NCI-H345 treated with DMSO at 0.1 percent for 48 hours (cell line): Measurements from ENCODE around the gene RAB8B.
"Not testable (repeated sequence)": the region's sequence is repeated elsewhere in the genome, so short reads cannot be mapped to it uniquely, and the experiment has no call there.

Experiments
- DNase-seq: peaks from one replicate; lab custom pipeline; 2025; ENCODE audit not compliant: unreplicated experiment; lab: John Stamatoyannopoulos, UW

The RAB8B gene

DNA sequence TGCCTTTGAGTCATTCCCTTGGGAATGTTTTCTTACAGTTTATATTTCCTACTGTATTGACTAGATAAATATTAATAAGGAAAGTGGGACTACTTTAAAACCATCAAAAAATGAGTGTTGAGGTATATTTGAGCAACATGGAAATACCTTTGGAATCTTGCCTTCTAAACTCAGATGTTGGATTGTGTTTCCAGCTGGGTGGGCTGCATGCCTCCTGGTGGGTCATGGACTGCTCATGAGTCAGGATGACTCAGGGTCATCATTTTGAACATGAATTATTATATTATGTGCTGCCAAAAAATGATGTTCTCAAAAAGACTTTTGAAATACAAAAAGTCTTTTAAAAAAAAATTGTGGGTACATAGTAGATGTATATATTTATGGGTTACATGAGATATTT lies 46.9 kb downstream of the RAB8B start:
- DNase-seq = no peak

DNA sequence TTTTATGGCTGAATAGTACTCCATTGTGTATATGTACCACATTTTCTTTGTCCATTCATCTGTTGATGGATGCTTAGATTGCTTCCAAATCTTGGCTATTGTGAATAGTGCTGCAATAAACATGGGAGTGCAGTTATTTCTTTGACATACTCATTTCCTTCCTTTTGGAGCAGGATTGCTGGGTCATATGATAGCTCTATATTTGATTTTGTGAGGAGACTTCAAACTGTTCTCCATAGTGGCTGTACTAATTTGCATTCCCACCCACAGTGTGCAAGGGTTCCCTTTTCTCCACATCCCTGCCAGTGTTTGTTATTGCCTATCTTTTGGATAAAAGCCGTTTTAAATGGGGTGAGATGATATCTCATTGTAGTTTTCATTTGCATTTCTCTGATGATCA lies 47.7 kb downstream of the RAB8B start:
- not testable (repeated sequence) for DNase-seq

- no peak for DNase-seq
These were observed 48.8 kb downstream of the RAB8B start for GRCh38 chr15:63238171-63238570.

DNA sequence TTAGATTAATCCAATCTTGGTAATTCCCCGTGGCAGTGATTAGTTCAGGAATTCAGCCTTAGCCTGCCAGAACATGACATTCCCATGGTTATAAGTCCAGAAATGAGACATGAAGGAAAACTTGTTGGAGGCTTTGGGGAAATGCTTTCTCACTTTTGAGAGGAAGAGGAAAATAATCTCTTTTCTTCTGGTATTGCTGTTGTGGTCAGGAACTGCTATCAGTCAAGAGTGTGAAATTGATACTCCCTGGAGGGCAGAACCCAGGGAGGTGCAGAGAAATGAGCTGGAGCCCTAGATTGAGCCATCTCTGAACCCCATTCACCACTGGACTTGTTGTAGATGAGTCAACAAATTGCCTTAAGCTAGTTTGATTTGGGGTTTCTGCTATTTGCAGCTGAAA lies 49.4 kb downstream of the RAB8B start:
- no peak for DNase-seq

DNA sequence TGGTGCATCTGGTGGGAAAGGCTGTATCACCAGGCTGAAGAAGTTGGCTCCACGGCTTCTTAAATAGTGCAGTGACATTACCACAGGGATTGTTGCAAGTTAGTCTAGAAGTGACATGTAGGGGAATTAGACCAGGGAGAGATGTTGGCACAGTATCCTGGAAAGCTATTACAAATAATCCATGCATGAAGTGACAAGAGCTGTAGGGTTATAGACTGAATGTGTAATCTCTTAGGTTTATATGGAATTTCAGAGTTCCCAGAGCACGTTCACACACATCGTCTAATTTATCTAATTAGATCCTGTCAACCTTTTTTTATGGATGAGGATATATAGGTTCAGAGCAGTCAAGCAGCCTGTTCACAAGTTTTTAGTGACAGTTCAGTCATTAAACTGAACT lies 50.7 kb downstream of the RAB8B start:
- DNase-seq = no peak

- DNase-seq = no peak
These were observed 51.9 kb downstream of the RAB8B start for GRCh38 chr15:63241316-63241715.

GRCh38 chr15:63243101-63243500 lies 53.7 kb downstream of the RAB8B start:
- no peak for DNase-seq

DNA sequence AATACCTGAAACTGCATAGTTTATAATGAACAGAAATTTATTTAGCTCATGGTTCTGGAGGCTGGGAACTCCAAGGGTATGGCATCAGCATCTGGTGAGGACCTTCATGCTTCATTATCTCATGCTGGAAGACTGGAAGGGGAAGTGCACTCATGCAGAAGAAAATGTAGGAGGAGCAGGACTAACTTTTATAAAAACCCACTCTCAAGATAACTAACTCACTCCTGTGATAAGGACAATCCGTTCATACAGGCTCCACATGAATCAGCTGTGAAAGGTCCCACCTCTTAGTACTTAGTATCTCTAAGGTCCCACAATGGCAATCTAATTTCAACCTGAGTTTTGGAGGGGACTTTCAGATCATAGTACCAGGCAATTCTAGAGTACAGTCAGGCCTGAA lies 54.4 kb downstream of the RAB8B start:
- no peak for DNase-seq

GRCh38 chr15:63244399-63244798 lies 55.0 kb downstream of the RAB8B start:
- DNase-seq = no peak

DNA sequence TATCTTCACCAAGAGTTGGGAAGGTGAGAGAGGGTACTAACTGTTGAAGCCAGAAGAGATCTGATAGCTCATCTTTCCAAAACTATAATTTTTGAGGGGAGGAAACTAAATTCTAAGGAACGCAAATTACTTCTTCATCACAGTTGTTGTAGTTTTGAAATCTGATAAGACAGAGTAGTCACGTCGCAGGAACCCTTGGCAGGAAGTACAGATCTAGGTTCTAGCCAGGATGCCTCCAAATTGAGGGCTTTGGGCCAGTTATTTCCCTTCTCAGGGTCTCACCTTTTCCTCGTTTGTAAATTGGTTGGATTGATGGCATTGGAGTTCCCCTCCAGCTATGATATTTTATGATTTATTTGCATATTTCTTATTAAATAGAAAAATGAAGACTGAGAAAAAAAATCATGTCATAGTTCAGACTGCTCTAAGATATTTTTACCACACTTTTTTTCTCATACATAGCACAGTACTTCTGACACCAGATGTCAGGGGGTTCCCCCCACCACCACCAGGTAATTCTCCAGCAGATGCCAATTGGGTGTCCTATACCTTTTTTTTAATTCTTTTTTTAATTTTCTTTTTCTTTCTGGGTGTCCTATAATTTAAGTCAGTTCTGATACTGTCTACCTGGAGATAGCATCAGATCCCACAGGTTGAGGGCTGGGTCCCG lies 55.7 kb downstream of the RAB8B start:
- DNase-seq = no peak

DNA sequence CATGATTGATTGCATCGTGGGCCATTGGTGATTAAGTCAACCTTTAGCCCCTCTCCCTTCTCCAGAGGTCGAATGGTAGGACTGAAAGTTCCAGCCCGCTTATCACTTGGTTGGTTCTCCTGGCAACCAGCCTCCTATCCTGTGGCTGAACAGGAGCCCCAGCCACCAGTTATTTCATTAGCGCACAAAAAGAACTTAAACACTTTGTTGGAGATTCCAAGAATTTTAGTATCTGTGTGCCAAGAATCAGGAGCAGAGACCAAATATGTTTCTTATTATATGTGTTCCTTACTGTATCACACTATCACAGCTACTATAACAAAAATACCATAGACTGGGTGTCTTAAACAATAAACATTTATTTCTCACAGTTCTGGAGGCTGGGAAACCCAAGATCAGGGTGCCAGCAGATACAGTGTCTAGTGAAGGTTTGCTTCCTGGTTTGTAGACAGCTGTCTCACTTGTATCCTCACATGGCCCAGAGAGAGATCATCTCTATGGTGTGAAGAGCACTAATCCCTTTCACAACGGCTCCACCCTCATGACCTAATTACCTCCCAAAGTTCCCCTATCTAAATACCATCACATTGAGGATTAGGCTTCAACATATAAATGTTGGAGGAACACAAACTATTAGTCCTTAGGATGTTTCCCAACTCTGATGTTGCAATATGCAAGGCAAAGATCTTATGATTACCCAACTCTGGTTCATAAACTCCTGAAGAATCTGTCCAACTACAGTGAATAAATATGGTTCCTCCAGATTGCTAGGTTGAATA lies 57.5 kb downstream of the RAB8B start:
- no peak for DNase-seq

DNA sequence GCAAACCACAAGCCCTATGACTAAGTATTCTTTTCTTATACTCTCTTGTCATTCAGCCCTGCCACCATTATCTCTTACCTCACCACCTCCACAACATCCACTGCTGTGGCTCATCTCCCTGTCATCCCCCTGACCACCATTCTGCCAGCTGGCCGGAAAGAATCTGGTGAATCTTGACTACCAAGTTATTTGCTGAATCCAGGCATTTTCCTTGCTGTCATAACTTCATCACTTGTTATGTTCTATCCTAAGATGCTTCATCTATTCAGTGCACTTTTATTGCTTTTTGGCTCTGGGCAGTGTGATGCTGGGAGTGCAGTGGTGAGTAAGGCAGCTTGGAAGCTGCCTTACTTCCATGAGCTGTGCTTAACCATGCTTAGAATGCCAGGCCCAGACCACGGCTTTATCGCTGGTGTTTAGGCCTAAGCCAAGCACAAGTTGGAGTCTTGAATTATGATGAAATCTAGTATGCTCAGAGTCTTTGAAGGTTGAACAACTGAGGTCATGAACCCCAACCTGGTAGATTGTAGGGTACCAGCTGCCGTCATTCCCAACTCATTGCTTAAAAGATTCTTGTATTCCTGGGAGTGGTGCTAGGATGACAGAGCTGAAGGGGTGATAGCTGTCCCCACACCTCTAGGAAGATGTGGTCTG lies 61.0 kb downstream of the RAB8B start:
- DNase-seq = no peak

GRCh38 chr15:63251701-63252100 lies 62.3 kb downstream of the RAB8B start:
- no peak for DNase-seq

DNA sequence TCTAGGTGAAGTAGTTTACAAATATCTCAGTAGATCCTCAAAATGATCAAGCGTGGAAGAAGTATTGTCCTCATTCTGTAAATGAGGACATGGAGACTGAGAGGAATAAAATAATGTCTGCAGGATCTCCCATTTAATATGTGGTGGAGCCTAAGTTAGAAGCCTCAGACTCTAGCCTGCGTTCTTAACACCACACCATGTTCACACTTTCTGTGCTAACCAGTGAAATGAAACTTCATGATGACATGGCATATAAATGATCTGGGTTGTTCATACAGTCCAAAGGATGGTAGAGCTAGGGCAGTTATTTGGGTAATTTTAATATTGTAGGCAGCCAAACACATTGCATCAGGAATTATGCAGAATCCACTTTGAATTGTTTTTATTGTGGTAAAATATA lies 62.9 kb downstream of the RAB8B start:
- no peak for DNase-seq

DNA sequence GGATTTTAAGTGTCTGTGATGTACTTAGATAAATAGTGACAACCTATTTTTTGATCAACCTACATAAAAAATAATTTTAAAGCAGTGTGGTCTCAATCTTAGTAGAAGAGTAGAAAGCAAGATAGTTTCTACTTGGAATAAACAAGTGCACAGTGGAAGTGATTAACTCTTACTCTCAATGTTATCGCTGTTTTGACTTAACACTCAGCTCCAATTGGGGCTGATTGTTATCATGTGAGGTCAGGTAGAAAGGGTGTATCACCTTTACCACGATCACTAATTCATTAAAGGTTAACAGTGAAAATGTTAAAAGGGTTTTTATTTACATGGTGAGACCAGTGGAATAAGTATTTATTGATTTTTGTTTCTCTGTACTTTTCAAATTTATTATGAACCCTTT lies 65.6 kb downstream of the RAB8B start:
- no peak for DNase-seq

DNA sequence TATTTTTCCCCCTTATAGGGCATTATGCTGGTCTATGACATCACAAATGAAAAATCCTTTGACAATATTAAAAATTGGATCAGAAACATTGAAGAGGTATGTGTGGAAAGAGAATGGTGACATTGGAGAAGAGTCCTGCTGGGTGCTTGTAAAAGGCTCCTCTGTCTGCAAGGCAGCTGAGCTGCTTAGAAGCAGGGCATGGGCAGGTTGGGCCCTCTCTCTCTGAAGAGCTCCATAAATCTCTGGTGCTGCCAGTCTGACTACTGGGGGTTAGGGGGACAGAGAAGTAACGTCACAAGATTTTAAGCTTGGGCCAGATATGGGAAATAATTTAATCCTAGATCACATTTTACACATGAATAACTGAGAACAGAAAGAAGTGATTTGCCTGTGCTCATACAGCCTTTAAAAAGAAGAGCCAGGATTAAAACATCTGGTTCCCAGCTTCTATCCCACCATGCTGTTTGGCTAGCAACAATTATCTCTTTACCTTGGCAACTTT lies 66.1 kb downstream of the RAB8B start:
- DNase-seq = no peak

GRCh38 chr15:63256433-63257274 lies 67.2 kb downstream of the RAB8B start:
- no peak for DNase-seq

DNA sequence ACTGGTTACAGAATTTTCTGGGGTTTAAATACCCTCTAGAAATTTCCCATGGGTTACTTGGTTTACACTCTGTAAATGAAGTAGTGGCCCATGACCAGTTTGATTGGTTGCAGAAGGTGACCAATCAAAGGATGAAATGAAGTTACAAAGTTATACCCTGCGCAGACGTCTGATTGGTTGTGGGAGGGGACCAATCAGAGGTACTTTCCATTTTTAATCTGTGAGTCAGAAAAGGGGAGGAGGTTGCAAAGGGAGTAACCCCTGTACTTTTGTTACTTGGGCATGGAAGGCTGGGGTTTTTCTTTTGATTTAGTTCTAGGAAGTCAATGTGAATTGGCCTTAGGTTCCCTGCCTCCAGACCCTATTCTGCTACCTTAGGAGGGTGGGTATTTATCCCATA lies 69.3 kb downstream of the RAB8B start:
- DNase-seq = no peak

GRCh38 chr15:63260791-63261190 lies 71.4 kb downstream of the RAB8B start:
- DNase-seq = no peak

DNA sequence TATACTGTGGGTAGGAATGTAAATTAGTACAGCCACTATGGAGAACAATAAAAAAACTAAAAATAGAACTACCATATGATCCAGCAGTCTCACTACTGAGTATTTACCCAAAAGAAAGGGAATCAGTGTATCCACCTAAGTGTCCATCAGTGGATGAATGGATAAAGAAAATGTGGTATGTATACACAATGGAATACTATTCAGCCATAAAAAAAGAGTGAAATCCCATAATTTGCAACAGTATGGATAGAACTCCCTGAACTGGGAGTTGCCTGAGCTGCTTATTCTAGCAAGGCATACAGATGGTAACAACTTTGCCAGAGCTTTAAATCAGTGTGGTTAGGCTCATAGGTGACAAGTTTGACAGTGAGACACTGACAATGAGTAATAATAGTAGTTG lies 71.9 kb downstream of the RAB8B start:
- no peak for DNase-seq

GRCh38 chr15:63263519-63263918 lies 74.1 kb downstream of the RAB8B start:
- no peak for DNase-seq
